Activated CD8-positive, alpha-beta T cell treated with anti-CD3 and anti-CD28 coated beads for 36 hours (primary cell): ENCODE measurements around the gene PXDN. TPM values are rescaled to one million over a fixed set of nuclear protein-coding genes. Genes with fewer than 3 reads are reported as not detected.
"Not testable (repeated sequence)": the region's sequence is repeated elsewhere in the genome, so short reads cannot be mapped to it uniquely, and the experiment has no call there.

Source experiments
- ATAC-seq: fragments of 200-7000 bp; cut with Tn5 transposase; one replicate; pipeline ENCODE4 v1.10.0; 2021; ENCODE audit warnings: mild to moderate bottlenecking, moderate library complexity
- CTCF ChIA-PET: fragments of 350-600 bp; sonication (Branson Sonifier 250); formaldehyde crosslinking; loops from one replicate; lab custom pipeline; 2021; ENCODE audit warnings: antibody characterized with exemption; lab: Charles Lee
- POLR2A ChIA-PET: fragments of 350-600 bp; sonication (Branson Sonifier 250); formaldehyde crosslinking; loops from one replicate; lab custom pipeline; 2021; ENCODE audit warnings: antibody characterized with exemption; lab: Charles Lee
- DNase-seq: peaks from one replicate; pipeline ENCODE4 v3.0.0-alpha.2; 2020
- H3K27ac Mint-ChIP-seq: one replicate; pipeline ENCODE4 v1.8.0; 2021; ENCODE audit warnings: mild to moderate bottlenecking, mixed read lengths
- H3K27me3 Mint-ChIP-seq: one replicate; pipeline ENCODE4 v1.8.0; 2021; ENCODE audit warnings: mixed read lengths
- H3K36me3 Mint-ChIP-seq: one replicate; pipeline ENCODE4 v1.8.0; 2021; ENCODE audit warnings: low read depth, mixed read lengths
- H3K4me1 Mint-ChIP-seq: one replicate; pipeline ENCODE4 v1.8.0; 2021; ENCODE audit warnings: low read depth, mixed read lengths
- H3K4me3 Mint-ChIP-seq: one replicate; pipeline ENCODE4 v1.8.0; 2021; ENCODE audit warnings: mild to moderate bottlenecking, moderate library complexity, mixed read lengths
- H3K9me3 Mint-ChIP-seq: one replicate; pipeline ENCODE4 v1.8.0; 2021; ENCODE audit warnings: mixed read lengths
- intact Hi-C: fragments of 100-400 bp; cut with micrococcal nuclease; formaldehyde crosslinking; loops from one replicate; pipeline ENCODE4 v1.10.0; 2022
- total RNA-seq, 2 experiments: library from RNA; stranded (reverse); gene quantifications; one replicate each; pipeline ENCODE4 v1.2.3, GENCODE V29; 2021
- TF ChIP-seq, protein P1 (sequence below): fragments of 200-600 bp; IDR thresholded peaks from one replicate; pipeline ENCODE4 v1.8.0; 2022; ENCODE audit warnings: antibody characterized with exemption, mild to moderate bottlenecking

PXDN gene
- total RNA-seq, 2 experiments from 2014 or later: 0.58 to 0.83 TPM

DNA sequence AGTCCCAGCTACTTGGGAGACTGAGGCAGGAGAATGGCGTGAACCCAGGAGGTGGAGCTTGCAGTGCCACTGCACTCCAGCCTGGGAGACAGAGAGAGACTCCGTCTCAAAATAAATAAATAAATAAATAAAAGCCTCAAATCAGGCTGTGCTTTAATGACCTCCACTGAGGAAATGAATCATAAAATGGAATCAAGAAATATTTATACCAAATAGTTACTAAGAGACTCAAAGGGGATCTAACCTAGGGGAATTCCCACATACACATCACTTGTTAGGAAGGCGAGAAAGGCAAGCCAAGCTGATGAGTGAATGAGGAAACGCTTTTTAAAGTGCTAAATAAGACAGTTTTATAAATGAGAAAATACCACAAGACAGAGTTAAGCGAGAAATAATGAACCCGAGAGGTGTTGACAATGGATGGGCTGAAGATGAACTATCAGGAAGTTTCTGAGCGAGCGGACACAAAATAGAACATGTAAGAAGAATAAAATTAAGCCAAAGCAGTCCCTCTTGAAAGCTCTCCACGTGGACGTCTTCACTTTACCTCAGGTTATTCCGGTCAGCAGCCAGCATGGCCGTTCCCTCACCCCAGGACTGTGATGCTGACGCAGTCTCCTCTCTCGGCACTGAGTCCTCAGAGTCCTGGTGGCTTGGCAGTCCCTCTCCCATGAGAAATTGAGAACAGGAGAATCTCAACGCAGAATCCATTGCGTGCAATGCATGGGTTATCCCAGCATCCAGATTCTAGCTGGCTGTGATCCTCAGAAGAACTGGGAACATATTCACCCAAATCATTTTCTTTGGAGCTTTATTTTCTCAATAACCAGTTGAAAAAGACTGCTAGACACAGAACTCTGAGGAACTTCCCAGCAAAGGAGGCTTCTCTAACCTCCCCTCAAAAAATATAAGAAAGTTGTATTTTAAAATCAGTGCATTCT is 22.3 kb downstream of the PXDN start:
- Mint-ChIP-seq H3K27ac (no peak overlapping the region), H3K27me3 (peaks cover 3% of the 10 kb centered on the region), H3K4me1 (no peaks in the 10 kb centered on the region), H3K9me3 (peaks cover 6% of the 10 kb centered on the region), H3K36me3 (no peaks in the 10 kb centered on the region), H3K4me3 (no peak overlapping the region)
- POLR2A ChIA-PET: no interaction called here
- intact Hi-C loops: no loop called here
- no peak for DNase-seq
- TF ChIP-seq, protein P1, sequence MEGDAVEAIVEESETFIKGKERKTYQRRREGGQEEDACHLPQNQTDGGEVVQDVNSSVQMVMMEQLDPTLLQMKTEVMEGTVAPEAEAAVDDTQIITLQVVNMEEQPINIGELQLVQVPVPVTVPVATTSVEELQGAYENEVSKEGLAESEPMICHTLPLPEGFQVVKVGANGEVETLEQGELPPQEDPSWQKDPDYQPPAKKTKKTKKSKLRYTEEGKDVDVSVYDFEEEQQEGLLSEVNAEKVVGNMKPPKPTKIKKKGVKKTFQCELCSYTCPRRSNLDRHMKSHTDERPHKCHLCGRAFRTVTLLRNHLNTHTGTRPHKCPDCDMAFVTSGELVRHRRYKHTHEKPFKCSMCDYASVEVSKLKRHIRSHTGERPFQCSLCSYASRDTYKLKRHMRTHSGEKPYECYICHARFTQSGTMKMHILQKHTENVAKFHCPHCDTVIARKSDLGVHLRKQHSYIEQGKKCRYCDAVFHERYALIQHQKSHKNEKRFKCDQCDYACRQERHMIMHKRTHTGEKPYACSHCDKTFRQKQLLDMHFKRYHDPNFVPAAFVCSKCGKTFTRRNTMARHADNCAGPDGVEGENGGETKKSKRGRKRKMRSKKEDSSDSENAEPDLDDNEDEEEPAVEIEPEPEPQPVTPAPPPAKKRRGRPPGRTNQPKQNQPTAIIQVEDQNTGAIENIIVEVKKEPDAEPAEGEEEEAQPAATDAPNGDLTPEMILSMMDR: no peak
- no peak for ATAC-seq
- CTCF ChIA-PET: no interaction called here

DNA sequence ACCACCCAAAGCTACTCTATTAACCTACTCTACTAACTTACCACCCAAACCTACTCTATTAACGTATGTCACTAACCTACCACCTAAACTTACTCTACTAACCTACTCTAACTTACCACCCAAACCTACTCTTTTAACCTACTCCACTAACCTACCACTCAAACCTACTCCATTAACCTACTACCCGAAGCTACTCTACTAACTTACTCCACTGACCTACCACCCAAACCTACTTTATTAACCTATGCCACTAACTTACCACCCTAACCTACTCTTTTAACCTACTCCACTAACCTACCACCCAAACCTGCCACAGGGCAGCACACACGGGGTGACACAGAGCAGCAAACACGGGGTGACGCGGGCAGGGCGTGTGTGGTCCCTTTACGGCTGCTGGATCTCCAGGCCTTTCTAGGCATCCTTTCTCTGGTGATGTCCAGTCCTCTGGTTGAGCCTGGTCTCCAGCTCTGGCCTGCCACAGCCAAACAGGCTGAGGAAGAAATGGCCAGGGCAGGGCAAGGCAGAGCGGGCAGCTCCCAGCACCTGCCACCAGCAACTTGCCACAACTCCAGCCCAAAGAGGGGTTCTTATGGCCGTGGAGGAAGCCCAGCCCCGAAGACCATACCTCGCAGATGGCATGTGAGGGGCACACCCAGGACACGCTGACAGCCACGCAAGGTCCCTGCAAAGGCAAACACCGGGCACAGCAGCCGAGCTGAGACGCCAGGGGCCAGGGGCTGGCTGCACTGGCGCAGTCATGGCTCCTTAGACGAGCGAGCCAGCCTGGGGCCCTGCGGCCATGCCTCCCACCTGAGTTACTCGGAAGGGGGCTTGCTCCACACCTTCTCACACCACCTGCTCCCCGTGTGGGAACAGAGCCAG is 25.7 kb downstream of the PXDN start:
- Mint-ChIP-seq H3K27ac (no peak overlapping the region), H3K36me3 (no peaks in the 10 kb centered on the region), H3K4me3 (no peak overlapping the region), H3K27me3 (peaks cover 3% of the 10 kb centered on the region), H3K9me3 (peaks cover 6% of the 10 kb centered on the region), H3K4me1 (no peaks in the 10 kb centered on the region)
- POLR2A ChIA-PET: no interaction called here
- intact Hi-C loops: no loop called here
- ATAC-seq (no peak), DNase-seq (no peak)
- TF ChIP-seq, protein P1: no peak
- CTCF ChIA-PET: no interaction called here

DNA sequence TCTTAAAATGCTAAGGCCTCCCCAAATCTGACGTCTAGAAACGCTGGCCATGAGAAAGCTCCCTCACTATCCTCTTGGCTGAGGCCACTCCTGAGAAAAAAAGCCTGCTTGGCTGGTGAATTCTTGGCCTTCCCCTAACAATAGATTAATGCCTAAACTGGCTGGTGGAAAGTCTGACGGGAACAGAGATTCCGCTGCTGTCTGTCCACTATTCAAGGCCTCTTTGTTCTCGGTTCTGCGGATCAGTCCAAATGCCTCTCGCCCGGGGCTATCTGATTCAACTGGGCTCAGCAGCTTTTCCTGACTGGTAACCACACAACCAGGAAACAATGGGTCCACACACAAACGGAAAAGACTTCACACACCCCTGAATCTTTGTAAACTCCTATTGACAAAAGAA is 27.2 kb downstream of the PXDN start:
- CTCF ChIA-PET: interaction anchor here (1.5 kb wide), 1 partner anchor 34 kb away, joined by 4 read pairs; no protein-coding TSS in a partner anchor
- POLR2A ChIA-PET: no interaction called here
- ATAC-seq (no peak), DNase-seq (no peak)
- Mint-ChIP-seq H3K27ac (no peak overlapping the region), H3K36me3 (no peaks in the 10 kb centered on the region), H3K4me3 (no peak overlapping the region), H3K9me3 (peaks cover 6% of the 10 kb centered on the region), H3K4me1 (no peaks in the 10 kb centered on the region), H3K27me3 (peaks cover 3% of the 10 kb centered on the region)
- TF ChIP-seq, protein P1: no peak
- intact Hi-C loops: no loop called here

DNA sequence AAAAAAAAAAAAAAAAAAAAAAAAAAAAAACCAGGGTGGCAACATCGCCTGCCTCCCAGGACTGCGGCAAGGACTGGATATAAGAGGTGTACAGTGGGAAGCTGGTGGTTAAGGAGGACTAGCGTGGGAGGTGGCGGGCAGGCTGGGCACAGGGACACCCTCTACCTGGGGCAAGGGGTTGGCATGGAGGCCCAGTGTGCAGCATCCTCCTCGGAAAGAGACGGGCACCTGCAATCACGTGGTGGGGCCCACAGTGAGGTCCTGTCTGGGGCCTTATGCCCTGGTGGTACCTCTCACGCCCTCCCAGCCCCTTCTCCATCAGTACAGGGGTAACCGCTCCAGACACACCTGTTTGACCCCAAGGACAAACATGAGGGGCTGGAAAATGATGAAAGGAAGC is 27.9 kb downstream of the PXDN start:
- Mint-ChIP-seq H3K4me3 (no peak overlapping the region), H3K27ac (no peak overlapping the region), H3K4me1 (no peaks in the 10 kb centered on the region), H3K27me3 (peaks cover 3% of the 10 kb centered on the region), H3K36me3 (no peaks in the 10 kb centered on the region), H3K9me3 (peaks cover 6% of the 10 kb centered on the region)
- CTCF ChIA-PET: interaction anchor here (1.5 kb wide), 1 partner anchor 34 kb away, joined by 4 read pairs; no protein-coding TSS in a partner anchor
- TF ChIP-seq, protein P1: no peak
- POLR2A ChIA-PET: no interaction called here
- no peak for DNase-seq
- no peak for ATAC-seq
- intact Hi-C loops: no loop called here

DNA sequence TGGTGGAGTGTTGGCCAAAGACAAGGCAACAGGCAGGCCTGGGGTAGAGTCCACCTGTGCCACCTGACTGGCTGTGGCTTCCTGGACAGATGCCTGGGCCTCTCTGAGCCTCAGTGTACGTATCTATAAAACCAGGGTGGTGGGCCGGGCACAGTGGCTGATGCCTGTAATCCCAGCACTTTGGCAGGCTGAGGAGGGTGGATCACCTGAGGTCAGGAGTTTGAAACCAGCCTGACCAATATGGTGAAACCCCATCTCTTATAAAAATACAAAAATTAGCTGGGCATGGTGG is 28.4 kb downstream of the PXDN start:
- H3K27ac Mint-ChIP-seq, intact Hi-C loops, H3K27me3 Mint-ChIP-seq, POLR2A ChIA-PET, ATAC-seq, H3K9me3 Mint-ChIP-seq, H3K4me3 Mint-ChIP-seq, H3K4me1 Mint-ChIP-seq, DNase-seq, H3K36me3 Mint-ChIP-seq: not testable (repeated sequence)
- CTCF ChIA-PET: interaction anchor here (1.5 kb wide), 1 partner anchor 35 kb away, joined by 4 read pairs; no protein-coding TSS in a partner anchor
